NCI-H1417 (cell line): ENCODE data around the gene CD59.
"Not testable (repeated sequence)": the region's sequence is repeated elsewhere in the genome, so short reads cannot be mapped to it uniquely, and the experiment has no call there.

Experiments
- DNase-seq, 3 experiments: peaks; one replicate each; lab custom pipeline; 2025; lab: John Stamatoyannopoulos, UW

Gene CD59

DNA sequence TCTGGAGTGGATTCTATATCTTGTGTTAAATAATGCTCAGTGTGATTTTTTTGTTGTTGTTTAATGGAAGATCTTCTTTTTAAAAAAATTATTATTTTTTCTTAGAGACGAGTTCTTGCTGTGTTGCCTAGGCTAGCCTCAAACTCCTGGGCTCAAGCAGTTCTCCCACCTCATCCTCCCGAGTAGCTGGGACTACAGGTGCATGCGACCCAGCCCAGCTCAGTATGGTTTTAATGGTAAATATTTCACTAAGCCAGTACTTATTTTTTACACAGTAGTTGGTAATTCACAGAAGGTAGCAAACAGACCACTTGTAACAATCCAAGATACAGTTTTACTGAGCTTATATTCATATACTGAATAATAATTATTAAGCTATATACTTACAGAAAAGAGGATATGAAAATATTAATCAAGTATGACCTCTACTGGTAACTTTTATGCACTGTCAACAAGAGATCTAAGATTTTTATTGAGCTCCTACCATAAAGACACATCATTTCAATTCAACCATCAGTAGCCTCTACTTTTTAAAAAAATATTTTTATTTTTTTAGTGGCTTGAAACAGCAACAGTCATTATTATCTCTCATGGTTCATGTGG, 6.1 kb upstream of the CD59 start:
- peak in 2 of 3 experiments; percentile 22 to 34 for DNase-seq

DNA sequence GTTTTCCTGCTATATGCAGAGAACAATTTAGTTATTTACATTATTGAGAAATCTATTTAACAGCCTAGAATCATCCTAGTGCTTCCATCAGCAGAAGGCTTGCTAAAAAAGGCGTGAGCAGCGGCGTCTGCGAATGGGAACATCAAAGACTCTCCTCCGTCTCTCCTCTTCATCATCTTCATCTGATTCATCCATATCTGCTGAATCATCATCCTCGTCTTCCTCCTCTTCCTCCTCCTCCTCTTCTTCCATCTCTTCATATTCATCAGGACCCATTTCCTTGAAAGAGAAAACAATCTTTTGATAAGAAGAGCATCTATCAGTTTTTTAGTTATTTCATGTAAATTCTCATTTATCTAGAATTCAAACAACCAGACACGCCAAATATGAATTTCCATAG, 5.6 kb upstream of the CD59 start:
- DNase-seq = no peak

DNA sequence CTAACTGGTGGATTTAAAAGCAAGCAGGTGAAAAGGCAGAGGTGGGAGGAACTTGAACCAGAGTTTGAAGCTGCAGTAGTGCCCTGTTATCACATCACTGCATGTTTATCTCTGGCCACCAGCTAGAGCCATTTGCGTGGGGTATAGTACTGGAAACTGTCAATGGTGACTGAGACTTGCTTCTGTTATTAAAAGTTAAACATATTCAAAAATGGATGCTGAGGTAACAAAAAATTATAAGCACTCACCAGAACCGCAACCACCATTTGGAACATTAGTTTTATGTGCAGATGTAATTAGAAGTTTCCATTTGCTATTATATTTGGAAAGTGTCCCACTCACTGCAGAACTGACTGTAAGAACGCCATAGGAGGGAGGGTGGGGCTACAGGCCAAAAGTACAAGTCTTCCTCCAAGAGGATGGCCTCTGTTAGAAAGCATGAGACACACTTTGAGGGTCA, 1.2 kb upstream of the CD59 start:
- no peak for DNase-seq

DNA sequence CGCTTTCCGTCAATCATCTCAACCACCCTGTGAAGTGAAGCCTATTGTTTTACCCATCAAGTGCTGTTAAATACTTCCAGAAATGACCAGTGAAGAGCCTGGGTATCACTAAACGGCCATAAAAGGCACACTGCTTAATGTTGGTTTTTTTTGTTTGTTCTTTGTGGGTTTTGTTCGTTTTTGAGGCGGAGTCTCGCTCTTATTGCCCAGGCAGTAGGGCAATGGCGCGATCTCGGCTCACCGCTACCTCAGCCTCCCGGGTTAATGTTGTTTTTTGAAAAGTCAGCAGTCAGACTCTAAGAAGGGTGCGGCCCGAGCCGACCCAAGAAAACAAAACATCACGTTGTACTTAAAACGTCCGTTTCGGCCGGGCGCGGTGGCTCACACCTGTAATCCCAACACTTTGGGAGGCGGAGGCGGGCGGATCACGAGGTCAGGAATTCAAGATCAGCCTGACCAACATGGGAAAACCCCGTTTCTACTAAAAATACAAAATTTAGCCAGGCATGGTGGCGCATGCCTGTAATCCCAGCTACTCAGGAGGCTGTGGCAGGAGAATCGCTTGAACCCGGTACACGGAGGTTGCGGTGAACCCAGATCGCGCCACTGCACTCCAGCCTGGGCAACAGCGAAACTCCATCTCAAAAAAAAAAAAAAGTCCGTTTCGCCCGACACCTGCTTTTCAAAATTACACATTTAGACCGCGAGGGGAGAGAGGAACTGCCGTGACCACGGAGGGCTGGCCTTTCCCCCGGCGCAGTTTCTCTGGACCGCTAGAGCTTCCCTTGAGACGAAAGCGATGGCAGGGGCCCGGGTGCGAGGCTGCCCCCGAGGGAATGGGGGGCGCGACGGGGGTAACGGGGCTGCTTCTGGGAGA, 714 bp downstream of the CD59 start:
- peak; percentile 57 to 77 (median 61) for DNase-seq

DNA sequence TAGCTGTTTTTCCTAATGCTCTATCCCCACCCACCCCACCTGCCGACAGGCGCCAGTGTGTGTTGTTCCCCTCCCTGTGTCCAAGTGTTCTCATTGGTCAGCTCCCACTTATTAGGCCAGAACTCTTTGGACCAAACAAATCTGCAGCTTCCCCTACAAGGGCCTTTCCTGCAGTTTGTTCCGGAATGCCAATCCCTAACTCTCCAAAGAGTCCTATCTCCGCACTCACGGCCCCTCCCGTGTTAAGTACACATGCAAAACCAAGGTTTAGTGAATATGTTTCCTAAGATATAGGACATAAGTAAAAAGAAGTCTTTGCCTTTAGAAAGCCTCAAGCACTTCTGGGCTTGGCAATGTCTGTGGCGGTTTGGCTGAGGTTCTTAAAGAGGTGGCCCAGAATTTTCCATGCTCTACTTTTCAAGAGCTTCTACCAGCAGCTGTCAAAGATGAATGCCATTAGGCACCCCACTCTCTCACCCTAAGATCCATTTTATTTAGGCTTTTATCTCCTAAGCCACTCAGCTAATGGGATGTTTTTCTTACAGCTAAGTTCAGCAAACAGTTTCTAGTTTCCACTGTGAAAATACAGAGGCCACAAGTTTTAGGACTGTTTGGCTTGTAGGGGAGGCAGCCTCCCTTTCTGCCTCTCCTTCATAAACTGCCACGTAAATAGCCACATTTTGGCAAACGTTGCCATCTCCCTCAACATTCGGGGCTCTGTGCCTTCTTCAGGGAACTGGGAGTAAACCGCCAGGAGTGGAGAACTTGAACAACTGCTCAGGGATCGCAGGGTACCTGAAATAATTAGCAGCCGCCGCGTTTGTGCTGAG, 1.6 kb downstream of the CD59 start:
- peak in 1 of 3 experiments; percentile 79 for DNase-seq

DNA sequence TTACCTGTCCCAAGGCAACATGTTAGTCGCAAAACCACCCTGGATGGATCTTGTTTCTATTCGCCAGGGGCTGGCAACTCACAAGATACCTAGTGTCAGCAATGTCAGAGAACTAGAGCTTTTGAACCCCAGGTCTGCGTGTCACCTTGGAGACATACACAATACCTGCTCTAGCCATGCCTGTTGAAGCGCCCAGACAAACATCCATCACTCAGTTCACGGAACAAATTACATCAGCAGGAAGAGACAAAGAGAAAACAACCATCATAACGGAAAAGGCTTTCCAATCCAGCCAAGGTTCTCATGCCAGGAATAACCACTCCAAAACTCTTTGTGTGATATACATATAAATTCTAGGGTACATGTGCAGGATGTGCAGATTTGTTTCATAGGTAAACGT, 2.2 kb downstream of the CD59 start:
- peak in 2 of 3 experiments; percentile 66 to 79 for DNase-seq

DNA sequence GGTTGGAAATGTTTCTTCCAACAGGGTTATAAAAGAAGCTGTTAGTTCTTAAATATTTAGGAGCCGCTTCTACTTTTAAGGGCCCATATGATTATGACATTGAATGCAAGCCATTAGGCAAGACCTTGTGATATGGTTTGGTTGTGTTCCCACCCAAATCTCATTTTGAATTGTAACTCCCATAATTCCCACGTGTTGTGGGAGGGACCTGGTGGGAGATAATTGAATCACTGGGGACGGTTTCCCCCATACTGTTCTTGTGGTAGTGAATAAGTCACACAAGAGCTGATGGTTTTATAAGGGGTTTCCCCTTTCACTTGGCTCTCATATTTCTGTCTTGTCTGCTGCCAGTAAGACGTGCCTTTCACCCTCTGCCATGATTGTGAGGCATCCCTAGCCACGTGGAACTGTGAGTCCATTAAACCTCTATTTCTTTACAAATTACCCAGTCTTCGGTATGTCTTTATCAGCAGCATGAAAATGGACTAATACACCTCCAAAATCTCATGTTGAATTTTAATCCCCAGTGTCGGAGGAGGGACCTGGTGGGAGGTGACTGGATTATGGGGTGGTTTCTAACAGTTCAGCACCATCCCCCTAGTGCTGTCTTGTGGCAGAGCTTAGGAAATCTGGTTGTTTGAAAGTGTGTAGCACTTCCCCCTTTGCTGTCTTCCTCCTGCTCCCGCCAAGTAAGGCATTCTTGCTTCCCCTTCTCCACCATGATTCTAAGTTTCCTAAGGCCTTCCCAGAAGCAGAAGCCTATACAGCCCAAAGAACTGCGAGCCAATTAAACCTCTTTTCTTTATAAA, 4.3 kb downstream of the CD59 start:
- no peak for DNase-seq

DNA sequence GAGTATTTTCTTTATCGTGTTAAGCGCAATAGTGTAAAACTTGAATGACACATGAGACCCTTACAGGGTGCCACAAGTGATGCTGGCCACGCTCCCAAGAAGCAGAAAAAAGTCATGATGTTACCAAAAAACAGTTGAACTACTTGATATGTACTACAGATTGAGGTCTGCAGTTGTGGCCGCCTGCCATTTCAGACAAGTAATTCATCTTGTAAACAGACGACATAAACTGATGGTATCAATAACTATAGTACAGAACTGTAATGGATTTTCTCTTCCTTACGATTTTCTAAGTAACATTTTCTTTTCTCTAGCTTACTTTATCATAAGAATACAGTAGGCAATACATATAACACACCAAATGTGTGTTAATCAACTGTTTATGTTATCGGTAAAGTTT, 5.5 kb downstream of the CD59 start:
- no peak for DNase-seq

DNA sequence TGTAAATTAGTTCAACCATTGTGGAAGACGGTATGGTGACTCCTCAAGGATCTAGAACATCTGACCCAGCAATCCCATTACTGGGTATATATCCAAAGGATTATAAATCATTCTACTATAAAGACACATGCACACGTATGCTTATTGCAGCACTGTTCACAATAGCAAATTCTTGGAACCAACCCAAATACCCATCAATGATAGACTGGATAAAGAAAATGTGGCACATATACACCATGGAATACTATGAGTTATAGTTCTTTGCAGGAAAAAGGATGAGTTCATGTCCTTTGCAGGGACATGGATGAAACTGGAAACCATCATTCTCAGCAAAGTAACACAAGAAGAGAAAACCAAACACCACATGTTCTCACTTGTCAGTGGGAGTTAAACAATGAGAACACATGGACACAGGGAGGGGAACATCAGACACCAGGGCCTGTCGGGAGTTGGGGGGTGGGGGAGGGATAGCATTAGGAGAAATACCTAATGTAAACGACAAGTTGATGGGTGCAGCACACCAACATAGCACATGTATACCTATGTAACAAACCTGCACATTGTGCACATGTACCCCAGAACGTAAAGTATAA, 7.1 kb downstream of the CD59 start:
- not testable (repeated sequence) for DNase-seq

DNA sequence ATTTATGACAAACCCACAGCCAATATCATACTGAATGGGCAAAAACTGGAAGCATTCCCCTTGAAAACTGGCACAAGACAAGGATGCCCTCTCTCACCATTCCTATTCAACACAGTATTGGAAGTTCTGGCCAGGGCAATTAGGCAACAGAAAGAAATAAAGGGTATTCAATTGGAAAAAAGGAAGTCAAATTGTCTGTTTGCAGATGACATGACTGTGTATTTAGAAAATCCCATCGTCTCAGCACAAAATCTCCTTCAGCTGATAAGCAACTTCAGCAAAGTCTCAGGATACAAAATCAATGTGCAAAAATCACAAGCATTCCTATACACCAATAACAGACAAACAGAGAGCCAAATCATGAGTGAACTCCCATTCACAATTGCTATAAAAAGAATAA, 8.7 kb downstream of the CD59 start:
- not testable (repeated sequence) for DNase-seq

DNA sequence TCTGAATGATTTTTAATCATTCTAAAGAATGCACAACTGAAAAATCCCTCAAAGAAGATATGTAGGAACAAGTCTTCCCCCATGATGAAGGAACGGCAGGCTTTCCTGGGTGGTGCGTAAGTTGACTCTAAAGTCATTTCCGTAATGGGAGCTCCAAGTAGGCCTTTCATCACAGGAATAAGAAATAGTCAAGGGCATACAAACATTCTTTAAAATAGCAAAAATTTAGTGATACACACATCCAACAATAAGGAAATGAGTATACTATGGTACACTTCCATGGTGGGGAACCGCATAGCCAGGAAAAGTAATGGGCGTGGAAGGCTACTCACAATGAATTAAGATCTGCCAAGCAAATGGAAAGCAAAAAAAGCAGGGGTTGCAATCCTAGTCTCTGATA, 10.7 kb downstream of the CD59 start:
- DNase-seq = no peak

DNA sequence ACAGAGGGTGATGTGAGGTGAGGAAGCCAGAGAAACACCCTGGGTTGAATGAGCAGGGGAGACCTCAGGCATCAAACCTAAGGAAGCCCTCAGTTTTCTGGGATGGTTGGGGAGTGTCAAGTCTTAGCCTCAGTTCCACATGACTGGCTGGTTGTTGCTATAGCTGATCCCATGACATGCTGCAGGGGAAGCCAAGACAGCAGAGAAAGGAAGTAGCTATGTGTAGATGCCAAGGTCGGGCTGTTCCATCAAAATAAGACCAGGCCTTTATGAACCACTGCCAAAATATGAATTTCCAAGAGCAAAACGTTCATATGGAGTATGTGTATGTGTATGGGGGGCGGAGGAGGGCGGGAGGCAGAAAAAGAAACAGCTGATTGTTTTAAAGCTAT, 11.6 kb downstream of the CD59 start:
- no peak for DNase-seq

DNA sequence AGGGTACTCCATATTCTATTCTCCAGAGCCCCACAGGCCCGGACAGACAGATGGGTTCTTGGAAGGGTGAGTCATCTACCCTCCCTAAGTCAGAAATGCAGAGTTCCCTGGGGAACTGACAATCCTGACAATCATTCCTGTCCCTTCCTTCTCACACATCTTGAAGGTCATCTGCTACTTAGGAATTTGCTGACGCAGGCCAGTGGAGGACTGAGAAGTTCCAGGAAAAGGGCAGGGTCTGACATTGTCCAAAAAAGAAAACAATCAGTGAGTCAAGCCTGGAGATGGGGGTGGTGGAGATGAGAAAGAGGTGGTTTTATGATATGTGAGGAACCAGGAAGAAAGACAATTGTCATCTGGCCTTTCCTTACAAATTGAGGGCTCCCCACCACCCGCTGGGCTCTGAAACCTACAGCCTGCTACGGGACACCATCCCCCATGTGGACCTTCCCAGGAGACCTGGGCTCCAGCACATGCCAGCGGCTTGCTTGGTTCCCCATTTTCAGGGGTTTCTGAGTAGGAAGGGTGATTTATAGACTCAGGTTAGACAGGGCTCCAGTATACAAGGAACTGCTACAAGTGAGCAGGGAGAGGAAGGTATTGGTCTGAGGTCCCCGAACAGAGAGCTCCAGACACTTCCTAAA, 12.9 kb downstream of the CD59 start:
- no peak for DNase-seq

DNA sequence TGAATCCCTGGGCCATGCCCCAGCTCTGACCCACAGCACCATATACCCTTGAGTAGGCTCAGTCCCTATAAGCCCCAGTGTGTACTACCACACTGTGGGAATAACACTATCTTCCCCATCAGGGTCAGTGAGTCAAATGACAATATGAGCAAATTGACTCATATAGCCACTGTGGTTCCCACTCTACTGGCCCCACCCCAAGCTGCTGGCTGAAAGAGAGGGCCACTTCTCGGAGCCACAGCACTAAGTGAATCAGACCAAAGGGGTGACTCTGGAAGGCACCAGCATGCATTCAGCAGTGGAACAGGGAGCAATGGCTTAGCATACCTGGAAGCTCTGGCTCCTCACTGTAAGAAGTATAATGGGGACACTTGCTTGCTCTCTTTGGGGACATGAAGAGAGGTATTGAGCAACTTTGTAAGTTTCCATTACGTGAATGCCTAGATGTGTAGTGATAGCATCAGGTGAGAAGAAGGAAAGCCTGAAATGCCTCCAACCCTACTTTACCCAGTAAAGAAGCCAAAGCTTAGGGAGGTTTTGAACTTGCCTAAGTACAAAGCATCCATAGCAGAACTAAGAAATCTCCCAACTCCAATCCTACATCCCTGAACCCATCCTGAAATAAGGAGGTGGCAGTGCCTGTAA, 13.5 kb downstream of the CD59 start:
- DNase-seq = no peak

DNA sequence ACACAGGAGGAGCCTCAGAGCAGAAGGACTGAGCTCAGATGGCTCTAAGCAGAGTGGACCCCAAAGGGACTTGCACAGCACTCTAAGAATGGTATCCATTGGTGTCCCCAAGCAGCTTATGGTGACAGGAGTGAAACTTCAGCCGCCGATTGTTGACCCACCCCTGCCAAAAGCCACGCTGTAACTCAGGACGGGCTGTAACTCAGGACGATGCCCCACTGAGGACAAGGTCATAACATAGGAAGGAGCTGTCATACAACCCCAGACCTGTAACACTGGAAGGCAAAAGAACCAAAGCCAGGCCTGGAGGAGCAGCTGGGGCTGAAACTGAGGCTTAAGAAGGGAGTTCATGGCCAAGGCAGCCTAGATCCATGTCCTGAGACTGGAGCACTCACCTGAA, 14.2 kb downstream of the CD59 start:
- no peak for DNase-seq

DNA sequence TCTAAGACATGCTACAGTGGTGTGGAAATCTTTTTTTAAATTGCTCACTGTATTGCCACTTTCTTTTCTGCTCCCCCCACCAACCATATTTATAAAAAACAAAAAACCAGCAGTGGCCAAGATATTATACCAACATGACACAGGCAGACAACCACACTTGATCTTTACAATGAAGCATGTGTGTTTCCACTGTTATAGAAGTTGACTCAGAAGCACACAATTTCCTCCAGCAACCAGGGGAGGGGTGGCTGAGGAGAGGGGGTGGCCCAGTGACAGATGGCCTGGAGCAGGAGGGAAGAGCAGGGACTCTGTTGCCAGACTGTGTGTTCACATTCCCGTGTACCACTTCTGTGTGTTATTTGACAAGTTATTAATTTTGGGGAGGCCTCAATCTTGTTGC, 14.8 kb downstream of the CD59 start:
- DNase-seq = no peak

DNA sequence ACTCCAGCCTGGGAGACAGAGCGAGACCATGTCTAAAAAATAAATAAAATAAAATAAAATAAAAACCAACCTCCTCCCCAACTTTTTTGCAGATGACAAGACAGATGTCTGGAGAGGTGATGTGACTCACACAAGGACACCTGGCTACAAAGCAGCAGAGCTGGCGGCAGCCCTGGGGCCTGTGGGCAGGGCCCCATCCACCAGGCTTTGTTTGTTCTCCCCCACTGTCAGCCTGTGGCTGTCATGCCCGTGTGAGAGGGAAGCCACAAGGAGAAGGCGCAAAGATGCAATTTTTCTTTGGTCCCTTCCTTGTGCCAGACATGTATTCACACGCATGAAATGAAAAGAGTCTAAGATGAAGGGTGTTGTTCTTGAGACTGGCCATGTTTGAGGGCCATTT, 16.6 kb downstream of the CD59 start:
- no peak for DNase-seq

DNA sequence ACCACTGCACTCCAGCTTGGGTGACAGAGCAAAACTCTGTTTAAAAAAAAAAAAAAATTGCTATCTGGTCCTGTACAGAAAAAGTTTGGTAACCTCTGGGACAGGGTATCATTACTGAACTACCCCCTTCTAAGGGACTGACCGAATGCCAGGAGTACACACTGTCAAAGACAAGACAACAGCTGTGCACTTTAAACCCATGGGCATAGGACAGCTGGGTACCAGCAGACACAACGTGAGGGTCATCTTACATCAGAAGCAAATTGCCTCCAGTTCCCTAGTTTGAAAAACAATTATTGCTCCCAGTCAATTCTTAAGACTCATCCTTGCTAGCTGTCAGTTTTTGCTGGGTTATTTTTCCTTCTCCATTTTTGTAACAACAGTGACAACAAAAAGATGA, 17.8 kb downstream of the CD59 start:
- DNase-seq = no peak

DNA sequence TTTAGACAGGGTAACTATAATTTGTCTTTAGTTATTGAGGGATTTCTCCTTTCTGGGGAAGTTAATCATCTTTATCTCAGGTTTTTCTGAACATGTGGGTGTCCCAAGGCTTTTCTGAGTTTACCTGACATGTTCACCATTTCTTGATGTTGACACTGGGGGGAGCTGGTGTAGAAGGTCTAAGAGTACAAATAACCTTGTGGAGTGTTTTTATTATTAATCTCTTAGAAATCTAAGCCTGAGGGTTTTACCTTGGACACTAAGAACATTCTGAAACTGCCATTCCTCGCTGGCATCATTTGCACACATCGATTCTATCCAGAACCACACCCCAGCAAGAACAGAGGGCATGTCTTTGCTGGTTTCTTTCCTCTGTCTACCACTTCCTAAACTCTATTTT, 20.0 kb downstream of the CD59 start:
- DNase-seq = peak in 2 of 3 experiments; percentile 10 to 36

DNA sequence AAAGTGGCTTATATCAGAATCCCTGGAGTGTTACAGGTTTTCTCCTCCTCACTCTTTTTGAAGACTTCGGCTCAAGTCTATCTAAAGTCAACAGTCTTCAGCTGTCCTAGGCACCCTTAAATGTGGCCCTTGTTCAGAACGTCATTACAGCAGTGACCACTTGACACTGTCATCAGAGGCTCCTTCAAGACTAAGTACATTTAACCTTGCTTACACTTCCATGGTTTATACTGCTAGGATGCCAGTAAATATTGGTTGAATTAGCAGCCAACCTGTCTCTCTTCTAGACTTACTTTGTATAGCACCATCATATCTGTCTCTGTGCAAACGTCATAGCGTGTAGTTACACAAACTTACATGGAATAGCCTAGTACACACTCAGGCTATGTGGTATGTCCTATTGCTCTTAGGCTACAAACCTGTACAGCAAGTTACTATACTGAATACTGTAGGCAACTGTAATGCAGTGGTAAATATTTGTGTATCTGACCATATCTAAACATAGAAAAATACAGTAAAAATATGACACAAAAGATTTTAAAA, 22.3 kb downstream of the CD59 start:
- DNase-seq = no peak
